Esophagus squamous epithelium (tissue), 5 donors: Measurements from ENCODE around the gene PPIL4. TPM values are rescaled to one million over a fixed set of nuclear protein-coding genes. Genes with fewer than 3 reads are reported as not detected.
"Not testable (repeated sequence)": the region's sequence is repeated elsewhere in the genome, so short reads cannot be mapped to it uniquely, and the experiment has no call there.

Experiments used
- DNase-seq: peaks from one replicate; lab custom pipeline; 2025; lab: John Stamatoyannopoulos, UW
- H3K27ac ChIP-seq, 4 donors: fragments of 200-600 bp; sonication (generic); one replicate each; pipeline ENCODE4 v1.5.1; 2016 to 2019; ENCODE audit warnings: mild to moderate bottlenecking in 1 of 4
- H3K27me3 ChIP-seq, 4 donors: fragments of 200-600 bp; sonication (generic); 1 replicate in 3 of 4; 2 replicates in 1 of 4; pipeline versions ENCODE4 v1.5.1 to v1.6.0; 2017 to 2021; ENCODE audit warnings: antibody characterized with exemption in 1 of 4
- H3K36me3 ChIP-seq, 3 donors: fragments of 200-600 bp; sonication (generic); one replicate each; pipeline ENCODE4 v1.5.1; 2016 to 2019
- H3K4me1 ChIP-seq, 3 donors: fragments of 200-600 bp; sonication (generic); one replicate each; pipeline ENCODE4 v1.5.1; 2017 to 2019
- H3K4me3 ChIP-seq, 4 donors: fragments of 200-600 bp; sonication (generic); 1 replicate in 3 of 4; 2 replicates in 1 of 4; pipeline ENCODE4 v1.5.1; 2016 to 2019; ENCODE audit warnings: mild to moderate bottlenecking in 2 of 4, moderate library complexity in 1 of 4
- H3K9me3 ChIP-seq, 3 donors: fragments of 200-600 bp; sonication (generic); one replicate each; pipeline ENCODE4 v1.5.1; 2016 to 2019
- CTCF ChIP-seq, 6 experiments: fragments of 450-650 bp in 4 of 6; fragments of 200-600 bp in 2 of 6; sonication (generic) in 2 of 6; IDR thresholded peaks; one replicate each; pipeline ENCODE4 v1.5.1; 2016 to 2019; ENCODE audit warnings: antibody characterized with exemption in 6 of 6, mild to moderate bottlenecking in 4 of 6, moderate library complexity in 4 of 6
- POLR2A ChIP-seq, 4 donors: fragments of 450-650 bp; IDR thresholded peaks; one replicate each; pipeline ENCODE4 v1.6.1; 2017; ENCODE audit warnings: antibody characterized with exemption in 4 of 4, mild to moderate bottlenecking in 4 of 4, moderate library complexity in 3 of 4
- WGBS, 2 donors: methylation state at CpG; one replicate each; pipeline ENCODE4 v1.1.5; 2018; 5-methylcytosine and 5-hydroxymethylcytosine counted together
- intact Hi-C: fragments of 100-400 bp; cut with DNase I; formaldehyde crosslinking; loops from one replicate; pipeline ENCODE4 v1.15.0; 2022
- total RNA-seq, 4 donors: library from RNA; depleted of rRNA; stranded (reverse); fragments of >200 nt; gene quantifications; one replicate each; pipeline ENCODE4 v1.1.0, GENCODE V29; 2016
- donor health status: DM: yes; HTN: yes; CAD: no.

PPIL4 gene
- total RNA-seq, 4 donors from 2014 or later = 9.4 to 25.2 (median 16.2) TPM

GRCh38 chr6:149461670-149462069 is 84.2 kb downstream of the PPIL4 start:
- no peak for TF ChIP-seq POLR2A (IDR thresholded peaks at IDR 0.05)
- TF ChIP-seq CTCF (IDR thresholded peaks at IDR 0.05) = no peak
- intact Hi-C loops = no loop called here
- no peaks in the 10 kb centered on the region for H3K9me3 ChIP-seq
- WGBS, 2 donors = 90 to 92% methylated on average over 4 to 5 of the region's 5 CpGs
- H3K36me3 ChIP-seq = no peaks in the 10 kb centered on the region
- no peak for DNase-seq
- H3K4me3 ChIP-seq = no peak overlapping the region
- H3K27ac ChIP-seq = no peak overlapping the region
- H3K4me1 ChIP-seq = peaks cover 0 to 8% (median 0%) of the 10 kb centered on the region in 3 donors
- peaks cover 0 to 59% (median 0%) of the 10 kb centered on the region in 4 donors for H3K27me3 ChIP-seq

- H3K4me3 ChIP-seq, H3K36me3 ChIP-seq, H3K9me3 ChIP-seq, intact Hi-C loops, H3K27ac ChIP-seq, DNase-seq, H3K4me1 ChIP-seq: not testable (repeated sequence)
- 72 to 74% methylated on average over 3 of the region's 3 CpGs for WGBS, 2 donors
- peaks cover 0 to 60% (median 0%) of the 10 kb centered on the region in 4 donors for H3K27me3 ChIP-seq
Observed at GRCh38 chr6:149460249-149460648, 85.6 kb downstream of the PPIL4 start.

- no peaks in the 10 kb centered on the region for H3K36me3 ChIP-seq
- H3K9me3 ChIP-seq = no peaks in the 10 kb centered on the region
- 53 to 74% methylated on average over 4 to 5 of the region's 5 CpGs for WGBS, 2 donors
- H3K4me3 ChIP-seq = no peak overlapping the region
- DNase-seq = no peak
- peaks cover 5 to 13% (median 8%) of the 10 kb centered on the region in 3 donors for H3K4me1 ChIP-seq
- H3K27ac ChIP-seq = no peak overlapping the region
- TF ChIP-seq POLR2A (IDR thresholded peaks at IDR 0.05) = no peak
- no peak for TF ChIP-seq CTCF (IDR thresholded peaks at IDR 0.05)
- intact Hi-C loops = no loop called here
- H3K27me3 ChIP-seq = peaks cover 0 to 56% (median 0%) of the 10 kb centered on the region in 4 donors
Observed at GRCh38 chr6:149459761-149460160, 86.1 kb downstream of the PPIL4 start.

- 50 to 67% methylated on average over 1 of the region's 1 CpG for WGBS, 2 donors
- H3K4me3 ChIP-seq = no peak overlapping the region
- DNase-seq = no peak
- H3K9me3 ChIP-seq = no peaks in the 10 kb centered on the region
- H3K27ac ChIP-seq = no peak overlapping the region
- peaks cover 14 to 18% (median 15%) of the 10 kb centered on the region in 3 donors for H3K4me1 ChIP-seq
- H3K27me3 ChIP-seq = peaks cover 0 to 47% (median 0%) of the 10 kb centered on the region in 4 donors
- no peaks in the 10 kb centered on the region for H3K36me3 ChIP-seq
- intact Hi-C loops = no loop called here
- TF ChIP-seq CTCF (IDR thresholded peaks at IDR 0.05) (no peak), POLR2A (IDR thresholded peaks at IDR 0.05) (no peak)
Observed at GRCh38 chr6:149458806-149459205, 87.0 kb downstream of the PPIL4 start.

GRCh38 chr6:149458196-149458595 is 87.6 kb downstream of the PPIL4 start:
- TF ChIP-seq POLR2A (IDR thresholded peaks at IDR 0.05) = no peak
- TF ChIP-seq CTCF (IDR thresholded peaks at IDR 0.05) = no peak
- 79 to 82% methylated on average over 7 of the region's 7 CpGs for WGBS, 2 donors
- H3K9me3 ChIP-seq = no peaks in the 10 kb centered on the region
- no peak overlapping the region for H3K4me3 ChIP-seq
- H3K4me1 ChIP-seq = peaks cover 20 to 24% (median 20%) of the 10 kb centered on the region in 3 donors
- H3K27me3 ChIP-seq = peaks cover 0 to 44% (median 0%) of the 10 kb centered on the region in 4 donors
- intact Hi-C loops = no loop called here
- no peak overlapping the region for H3K27ac ChIP-seq
- no peak for DNase-seq
- H3K36me3 ChIP-seq = no peaks in the 10 kb centered on the region
